CD14-positive monocyte (primary cell): Measurements from ENCODE around the gene KRTAP10-1. TPM values are rescaled to one million over a fixed set of nuclear protein-coding genes. Genes with fewer than 3 reads are reported as not detected.

Experiments used
- DNase-seq, 3 donors: peaks; one replicate each; pipeline ENCODE4 v3.0.0-alpha.2; 2011 to 2022
- H2AFZ ChIP-seq: 2 replicates; pipeline ENCODE4 v1.6.0; 2012; ENCODE audit warnings: mild to moderate bottlenecking, low read depth, low read length, inconsistent platforms; ENCODE audit not compliant: insufficient read depth, poor library complexity, severe bottlenecking
- H3K27ac ChIP-seq, 2 donors: 1 replicate in 1 of 2; 2 replicates in 1 of 2; pipeline ENCODE4 v1.5.1; 2012 to 2013; ENCODE audit warnings: low read length in 2 of 2, control low read depth in 1 of 2, inconsistent platforms in 1 of 2, low read depth in 1 of 2, mild to moderate bottlenecking in 1 of 2
- H3K27me3 ChIP-seq, 2 donors: one replicate each; pipeline versions ENCODE4 v1.6.0 to v1.6.1; 2011 to 2013; ENCODE audit warnings: low read length in 2 of 2; ENCODE audit not compliant: control insufficient read depth in 2 of 2, insufficient read depth in 2 of 2
- H3K36me3 ChIP-seq, 2 donors: replicated peaks in 1 of 2; 1 replicate in 1 of 2; 2 replicates in 1 of 2; pipeline versions ENCODE4 v1.5.1 to v1.6.1; 2012 to 2013; ENCODE audit warnings: low read length in 2 of 2, control low read depth in 1 of 2, inconsistent platforms in 1 of 2, mild to moderate bottlenecking in 1 of 2; ENCODE audit not compliant: insufficient read depth in 2 of 2, control insufficient read depth in 1 of 2
- H3K4me1 ChIP-seq, 2 donors: 1 replicate in 1 of 2; 2 replicates in 1 of 2; pipeline versions ENCODE4 v1.5.1 to v1.6.1; 2012 to 2013; ENCODE audit warnings: low read length in 2 of 2, control low read depth in 1 of 2, inconsistent platforms in 1 of 2, mild to moderate bottlenecking in 1 of 2, moderate library complexity in 1 of 2; ENCODE audit not compliant: insufficient read depth in 2 of 2, control insufficient read depth in 1 of 2
- H3K4me2 ChIP-seq: replicated peaks from 2 replicates; pipeline ENCODE3; 2012; ENCODE audit warnings: low read length, moderate library complexity, mild to moderate bottlenecking; ENCODE audit not compliant: poor library complexity, severe bottlenecking; ENCODE audit errors: extremely low read depth
- H3K4me3 ChIP-seq, 3 experiments: fragments of 200-600 bp in 1 of 3; sonication (generic) in 1 of 3; replicated peaks in 1 of 3; 1 replicate in 2 of 3; 2 replicates in 1 of 3; pipeline ENCODE4 v1.5.1; 2011 to 2013; ENCODE audit warnings: low read length in 3 of 3, mild to moderate bottlenecking in 3 of 3, control low read depth in 2 of 3, low read depth in 2 of 3, inconsistent platforms in 1 of 3, moderate library complexity in 1 of 3
- H3K79me2 ChIP-seq: 2 replicates; pipeline ENCODE4 v1.6.0; 2012; ENCODE audit warnings: mild to moderate bottlenecking, control low read depth, inconsistent platforms, low read length, moderate library complexity; ENCODE audit not compliant: insufficient read depth
- H3K9ac ChIP-seq: 2 replicates; pipeline ENCODE4 v1.6.0; 2017; ENCODE audit warnings: low read length, mild to moderate bottlenecking; ENCODE audit not compliant: insufficient read depth, poor library complexity, severe bottlenecking
- H3K9me3 ChIP-seq, 2 donors: replicated peaks in 1 of 2; 1 replicate in 1 of 2; 2 replicates in 1 of 2; pipeline versions ENCODE4 v1.5.1 to v1.6.1; 2012 to 2013; ENCODE audit warnings: low read length in 2 of 2, control low read depth in 1 of 2; ENCODE audit not compliant: control insufficient read depth in 1 of 2, insufficient read depth in 1 of 2
- H4K20me1 ChIP-seq: 2 replicates; pipeline ENCODE4 v1.6.0; 2012; ENCODE audit warnings: mild to moderate bottlenecking, low read length, control low read depth, moderate library complexity; ENCODE audit not compliant: insufficient read depth
- H3K27ac Mint-ChIP-seq, 7 donors: one replicate each; pipeline ENCODE4 v1.8.0; 2020; ENCODE audit warnings: mild to moderate bottlenecking in 7 of 7, mixed read lengths in 7 of 7, moderate library complexity in 6 of 7, inconsistent platforms in 2 of 7
- H3K27me3 Mint-ChIP-seq, 3 donors: one replicate each; pipeline ENCODE4 v1.8.0; 2021 to 2022; ENCODE audit warnings: low read depth in 3 of 3, mild to moderate bottlenecking in 3 of 3, mixed read lengths in 3 of 3, moderate library complexity in 3 of 3, inconsistent platforms in 1 of 3
- H3K36me3 Mint-ChIP-seq, 2 donors: one replicate each; pipeline ENCODE4 v1.8.0; 2020; ENCODE audit warnings: mixed read lengths in 2 of 2, inconsistent platforms in 1 of 2, mild to moderate bottlenecking in 1 of 2
- H3K4me1 Mint-ChIP-seq: one replicate; pipeline ENCODE4 v1.8.0; 2020; ENCODE audit warnings: mild to moderate bottlenecking, mixed read lengths
- H3K4me3 Mint-ChIP-seq, 2 donors: one replicate each; pipeline ENCODE4 v1.8.0; 2020; ENCODE audit warnings: mild to moderate bottlenecking in 2 of 2, mixed read lengths in 2 of 2, moderate library complexity in 1 of 2
- H3K9me3 Mint-ChIP-seq, 7 donors: one replicate each; pipeline ENCODE4 v1.8.0; 2020 to 2022; ENCODE audit warnings: mixed read lengths in 7 of 7, mild to moderate bottlenecking in 6 of 7, moderate library complexity in 6 of 7, inconsistent platforms in 2 of 7
- CTCF ChIP-seq: fragments of 200-600 bp; IDR thresholded peaks from one replicate; pipeline ENCODE4 v1.8.0; 2022; ENCODE audit warnings: antibody characterized with exemption, mild to moderate bottlenecking
- WGBS: methylation state at CpG from one replicate; pipeline ENCODE4 v1.1.5; 2013; ENCODE audit warnings: missing lambda C conversion rate; ENCODE audit not compliant: insufficient coverage; 5-methylcytosine and 5-hydroxymethylcytosine counted together
- intact Hi-C, 2 donors: fragments of 100-400 bp; cut with micrococcal nuclease; formaldehyde crosslinking; loops; one replicate each; pipeline versions ENCODE4 v1.15.0 to v1.15.1; 2023
- polyA plus RNA-seq, 3 donors: library from polyadenylated mRNA; depleted of rRNA in 1 of 3; unstranded in 2 of 3; stranded (reverse) in 1 of 3; fragments of 300-500 nt in 2 of 3; fragments of >200 nt in 1 of 3; fragmentation: Illumina TruSeq in 2 of 3; gene quantifications; 1 replicate in 2 of 3; 2 replicates in 1 of 3; pipeline ENCODE4 v1.2.3, GENCODE V29; 2012 to 2021

KRTAP10-1 gene
- polyA plus RNA-seq, 3 donors = not detected

- H3K9me3 ChIP-seq = peaks cover 0 to 4% of the 10 kb centered on the region in 2 donors
- intact Hi-C loops = no loop called here
- no peaks in the 10 kb centered on the region for H3K79me2 ChIP-seq
- no peak overlapping the region for H3K4me2 ChIP-seq
- 90% methylated on average over 9 of the region's 13 CpGs for WGBS
- H4K20me1 ChIP-seq = no peaks in the 10 kb centered on the region
- TF ChIP-seq CTCF = no peak
- DNase-seq = no peak
- H3K4me3 ChIP-seq = no peak overlapping the region
- H2AFZ ChIP-seq = no peak overlapping the region
- Mint-ChIP-seq H3K36me3 (no peaks in the 10 kb centered on the region), H3K4me3 (no peak overlapping the region), H3K27me3 (peaks cover 0 to 5% (median 4%) of the 10 kb centered on the region in 3 donors), H3K4me1 (peaks cover 3% of the 10 kb centered on the region), H3K9me3 (peaks cover 0 to 14% (median 2%) of the 10 kb centered on the region in 7 donors), H3K27ac (no peak overlapping the region)
- no peak overlapping the region for H3K27ac ChIP-seq
- H3K27me3 ChIP-seq = no peaks in the 10 kb centered on the region
- H3K9ac ChIP-seq = no peak overlapping the region
- H3K36me3 ChIP-seq = no peaks in the 10 kb centered on the region
- no peaks in the 10 kb centered on the region for H3K4me1 ChIP-seq
Observed at GRCh38 chr21:44516342-44516741, 23.7 kb downstream of the KRTAP10-1 start.

DNA sequence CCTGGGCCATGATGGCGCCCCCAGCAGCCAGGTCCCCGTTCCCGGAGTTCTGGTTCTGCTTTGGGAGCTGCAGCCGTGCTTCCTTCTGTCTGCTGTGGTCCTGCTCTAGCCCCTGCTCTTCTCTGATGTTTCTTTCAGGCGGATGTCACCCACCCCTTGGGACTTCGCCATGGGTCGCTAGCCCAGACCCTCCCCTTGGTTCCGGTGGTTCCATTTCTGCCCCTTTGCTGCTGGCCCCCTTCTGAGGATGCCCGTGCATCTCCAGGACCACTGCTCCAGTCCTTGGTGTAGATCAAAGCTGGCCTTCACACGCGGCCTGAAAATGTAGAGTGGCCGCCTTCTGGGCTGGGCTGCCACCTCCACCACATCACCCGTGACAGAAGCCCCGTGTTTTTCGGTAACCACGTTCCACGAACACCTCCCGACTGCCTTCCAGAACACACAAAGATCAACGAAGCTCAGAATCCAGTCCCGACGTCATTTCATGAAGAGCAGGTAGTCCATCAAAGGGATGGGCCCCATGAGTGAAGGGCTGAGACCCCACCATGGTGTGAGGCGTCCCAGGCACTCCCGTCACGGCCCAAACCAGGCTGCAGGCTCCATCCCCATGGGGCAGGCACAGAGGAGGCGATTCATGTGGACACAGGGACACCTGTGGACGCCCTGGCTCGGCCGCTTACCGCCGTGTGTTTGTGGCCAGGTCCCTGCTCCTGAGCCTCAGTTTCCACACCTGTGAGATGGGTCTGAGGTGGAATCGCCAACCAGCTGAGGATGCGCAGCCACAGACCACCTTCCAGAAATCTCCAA is 24.4 kb downstream of the KRTAP10-1 start:
- Mint-ChIP-seq H3K4me1 (peaks cover 3% of the 10 kb centered on the region), H3K9me3 (peaks cover 0 to 14% (median 2%) of the 10 kb centered on the region in 7 donors), H3K27ac (no peak overlapping the region), H3K27me3 (peaks cover 0 to 6% (median 5%) of the 10 kb centered on the region in 3 donors), H3K4me3 (no peak overlapping the region), H3K36me3 (no peaks in the 10 kb centered on the region)
- H3K4me3 ChIP-seq = no peak overlapping the region
- no peak overlapping the region for H3K27ac ChIP-seq
- no peak overlapping the region for H3K9ac ChIP-seq
- no peaks in the 10 kb centered on the region for H3K36me3 ChIP-seq
- H3K9me3 ChIP-seq = peaks cover 0 to 4% of the 10 kb centered on the region in 2 donors
- TF ChIP-seq CTCF = no peak
- no peak for DNase-seq
- WGBS = 92% methylated on average over 25 of the region's 32 CpGs
- H2AFZ ChIP-seq = no peak overlapping the region
- no peaks in the 10 kb centered on the region for H4K20me1 ChIP-seq
- H3K79me2 ChIP-seq = no peaks in the 10 kb centered on the region
- intact Hi-C loops = no loop called here
- no peak overlapping the region for H3K4me2 ChIP-seq
- H3K27me3 ChIP-seq = no peaks in the 10 kb centered on the region
- H3K4me1 ChIP-seq = peaks cover 0 to 4% of the 10 kb centered on the region in 2 donors
